Astrocyte of the spinal cord (primary cell): ENCODE data around the gene IL6ST.

ENCODE experiments used
- DNase-seq: peaks from one replicate; pipeline ENCODE4 v3.0.0; 2011; ENCODE audit warnings: low read depth, low spot score
- H3K4me3 ChIP-seq: 2 replicates; pipeline ENCODE4 v1.5.1; 2011; ENCODE audit warnings: low read depth, mild to moderate bottlenecking, low read length, moderate library complexity
- in situ Hi-C: cut with HindIII; loops from 2 replicates; pipeline ENCODE4 v1.10.0; 2017; ENCODE audit warnings: low sequenced_read_pairs
- TF ChIP-seq, protein P1 (sequence below): IDR thresholded peaks from 2 replicates; pipeline ENCODE4 v1.5.1; 2012; ENCODE audit warnings: low read depth, mild to moderate bottlenecking, low read length, inconsistent platforms

The IL6ST gene

GRCh38 chr5:55903121-55903701 is 91.6 kb downstream of the IL6ST start:
- TF ChIP-seq, protein P1, sequence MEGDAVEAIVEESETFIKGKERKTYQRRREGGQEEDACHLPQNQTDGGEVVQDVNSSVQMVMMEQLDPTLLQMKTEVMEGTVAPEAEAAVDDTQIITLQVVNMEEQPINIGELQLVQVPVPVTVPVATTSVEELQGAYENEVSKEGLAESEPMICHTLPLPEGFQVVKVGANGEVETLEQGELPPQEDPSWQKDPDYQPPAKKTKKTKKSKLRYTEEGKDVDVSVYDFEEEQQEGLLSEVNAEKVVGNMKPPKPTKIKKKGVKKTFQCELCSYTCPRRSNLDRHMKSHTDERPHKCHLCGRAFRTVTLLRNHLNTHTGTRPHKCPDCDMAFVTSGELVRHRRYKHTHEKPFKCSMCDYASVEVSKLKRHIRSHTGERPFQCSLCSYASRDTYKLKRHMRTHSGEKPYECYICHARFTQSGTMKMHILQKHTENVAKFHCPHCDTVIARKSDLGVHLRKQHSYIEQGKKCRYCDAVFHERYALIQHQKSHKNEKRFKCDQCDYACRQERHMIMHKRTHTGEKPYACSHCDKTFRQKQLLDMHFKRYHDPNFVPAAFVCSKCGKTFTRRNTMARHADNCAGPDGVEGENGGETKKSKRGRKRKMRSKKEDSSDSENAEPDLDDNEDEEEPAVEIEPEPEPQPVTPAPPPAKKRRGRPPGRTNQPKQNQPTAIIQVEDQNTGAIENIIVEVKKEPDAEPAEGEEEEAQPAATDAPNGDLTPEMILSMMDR, result no peak
- in situ Hi-C loops, result no loop called here
- DNase-seq, result peak; percentile 68
- no peak overlapping the region for H3K4me3 ChIP-seq

DNA sequence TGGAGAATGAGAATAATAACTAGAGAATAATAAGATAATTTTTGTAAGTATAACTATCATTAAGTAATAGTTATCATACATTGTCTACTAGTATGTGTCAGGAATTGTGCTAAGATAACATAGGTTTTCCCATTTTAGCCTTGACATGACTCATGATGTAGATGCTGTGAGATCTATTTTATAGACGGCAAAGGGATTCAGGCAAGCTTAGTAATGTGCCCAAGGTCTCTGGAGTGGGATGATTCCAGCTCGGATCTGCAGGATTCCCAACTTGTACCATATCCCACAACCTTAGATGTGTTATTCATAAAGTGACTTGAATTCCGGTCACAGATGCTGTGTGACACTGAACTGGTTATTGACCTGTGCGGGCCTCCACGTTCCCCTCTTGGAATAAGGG is 92.1 kb downstream of the IL6ST start:
- in situ Hi-C loops, result no loop called here
- DNase-seq, result no peak
- H3K4me3 ChIP-seq, result no peak overlapping the region
- TF ChIP-seq, protein P1, result no peak

DNA sequence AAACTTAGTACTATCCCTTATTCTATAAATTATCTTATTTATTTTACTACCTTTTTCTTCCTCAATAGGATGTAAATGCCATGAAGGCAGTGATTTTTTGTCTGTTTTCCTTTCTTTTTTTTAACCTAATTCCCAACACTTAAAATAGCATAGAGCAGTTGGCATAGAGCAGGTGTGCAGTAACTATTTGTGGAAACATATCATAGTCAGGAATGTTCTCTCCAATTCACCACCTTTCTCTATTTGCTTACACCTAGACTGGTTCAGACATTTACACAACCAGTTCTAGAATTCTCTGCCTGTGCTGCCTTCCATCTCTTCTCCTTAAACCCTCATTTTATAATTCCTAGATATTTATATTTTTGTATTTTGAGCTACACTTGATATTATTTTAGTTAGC is 94.0 kb downstream of the IL6ST start:
- in situ Hi-C loops, result no loop called here
- TF ChIP-seq, protein P1, result no peak
- DNase-seq, result no peak
- no peak overlapping the region for H3K4me3 ChIP-seq

GRCh38 chr5:55900068-55900467 is 94.7 kb downstream of the IL6ST start:
- in situ Hi-C loops, result no loop called here
- no peak overlapping the region for H3K4me3 ChIP-seq
- TF ChIP-seq, protein P1, result no peak
- no peak for DNase-seq

- TF ChIP-seq, protein P1, result no peak
- peak; percentile 32 for DNase-seq
- in situ Hi-C loops, result no loop called here
- no peak overlapping the region for H3K4me3 ChIP-seq
Measured at GRCh38 chr5:55899344-55899743, 95.4 kb downstream of the IL6ST start.

GRCh38 chr5:55897905-55898304 is 96.9 kb downstream of the IL6ST start:
- no peak overlapping the region for H3K4me3 ChIP-seq
- DNase-seq, result peak; percentile 85

More at GRCh38 chr5:55897905-55898304, 96.9 kb downstream of the IL6ST start:
- in situ Hi-C loops, result no loop called here
- TF ChIP-seq, protein P1, result no peak
